GM12878 (cell line): ENCODE results near the gene THOC1. TPM values are rescaled to one million over a fixed set of nuclear protein-coding genes. Genes with fewer than 3 reads are reported as not detected.

Experiments used
- ATAC-seq: fragments of 200-7000 bp; cut with Tn5 transposase; 3 replicates; pipeline ENCODE4 v1.9.1; 2020; ENCODE audit warnings: mild to moderate bottlenecking, moderate library complexity
- BruUV-seq: library from RNA; stranded (reverse); fragments of 400-500 nt; replicated peaks from 2 replicates; lab custom pipeline; 2021; lab: Mats Ljungman, UMichigan
- CTCF ChIA-PET: fragments of 300-600 bp; sonication (Branson Sonifier 250); formaldehyde crosslinking; extraction: SDS; loops from one replicate; lab custom pipeline; 2021; ENCODE audit warnings: inconsistent platforms; lab: Yijun Ruan, JAX
- POLR2A ChIA-PET: fragments of 350-600 bp; formaldehyde crosslinking; extraction: SDS; loops from one replicate; lab custom pipeline; 2021; ENCODE audit warnings: inconsistent platforms; lab: Charles Lee
- RAD21 ChIA-PET: fragments of 300-600 bp; sonication (Branson Sonifier 250); formaldehyde crosslinking; loops from one replicate; lab custom pipeline; 2023; ENCODE audit warnings: antibody characterized with exemption; ENCODE audit not compliant: unreplicated experiment; lab: Charles Lee
- SMC1A ChIA-PET: fragments of 300-600 bp; sonication (Branson Sonifier 250); formaldehyde crosslinking; loops from one replicate; lab custom pipeline; 2023; ENCODE audit not compliant: unreplicated experiment, uncharacterized antibody; lab: Charles Lee
- DNase-seq: peaks from one replicate; pipeline ENCODE4 v3.0.0-alpha.2; 2011; ENCODE audit warnings: low read depth, low spot score
- FAIRE-seq: peaks from 3 replicates; lab custom pipeline; 2011; peaks lifted over from hg19 to GRCh38; lab: Jason Lieb, UNC
- H2AFZ ChIP-seq: 2 replicates; pipeline ENCODE4 v1.6.0; 2011; ENCODE audit warnings: low read depth, low read length, control low read depth; ENCODE audit not compliant: control insufficient read depth
- H3K27ac ChIP-seq: 2 replicates; pipeline ENCODE4 v1.5.1; 2011; ENCODE audit warnings: control low read depth; ENCODE audit not compliant: control insufficient read depth, insufficient read depth
- H3K27me3 ChIP-seq, 2 experiments: replicated peaks in 1 of 2; 2 replicates each; pipeline versions ENCODE4 v1.6.0 to v1.6.1; 2011; ENCODE audit warnings: low read length in 1 of 2; ENCODE audit not compliant: control insufficient read depth in 2 of 2, insufficient read depth in 2 of 2
- H3K36me3 ChIP-seq, 2 experiments: 2 replicates each; pipeline ENCODE4 v1.5.1; 2011; ENCODE audit warnings: low read length in 1 of 2; ENCODE audit not compliant: control insufficient read depth in 2 of 2, insufficient read depth in 2 of 2
- H3K4me1 ChIP-seq: 2 replicates; pipeline ENCODE4 v1.6.1; 2011; ENCODE audit warnings: mild to moderate bottlenecking, low read length, moderate library complexity, mixed read lengths; ENCODE audit not compliant: control insufficient read depth, insufficient read depth
- H3K4me2 ChIP-seq: 2 replicates; pipeline ENCODE4 v1.6.0; 2011; ENCODE audit warnings: control low read depth; ENCODE audit not compliant: control insufficient read depth, insufficient read depth
- H3K4me3 ChIP-seq: fragments of 200-600 bp; sonication (generic); 2 replicates; pipeline ENCODE4 v1.5.1; 2016
- H3K79me2 ChIP-seq: 2 replicates; pipeline ENCODE4 v1.6.0; 2011; ENCODE audit warnings: low read length; ENCODE audit not compliant: control insufficient read depth, insufficient read depth
- H3K9ac ChIP-seq: 2 replicates; pipeline ENCODE4 v1.8.0; 2011; ENCODE audit warnings: low read length, control low read depth, mixed read lengths; ENCODE audit not compliant: control insufficient read depth, insufficient read depth
- H3K9me3 ChIP-seq: replicated peaks from 3 replicates; pipeline ENCODE4 v1.5.1; 2011; ENCODE audit warnings: mild to moderate bottlenecking, low read length; ENCODE audit not compliant: control insufficient read depth, insufficient read depth
- H4K20me1 ChIP-seq: 2 replicates; pipeline ENCODE4 v1.6.0; 2011; ENCODE audit not compliant: control insufficient read depth, insufficient read depth
- BACH1 ChIP-seq: fragments of 450-650 bp; IDR thresholded peaks from 2 replicates; pipeline ENCODE4 v1.6.1; 2017; ENCODE audit warnings: mild to moderate bottlenecking, borderline replicate concordance
- BCLAF1 ChIP-seq: fragments of 450-650 bp; IDR thresholded peaks from 2 replicates; pipeline ENCODE4 v1.6.1; 2017; ENCODE audit warnings: antibody characterized with exemption, mild to moderate bottlenecking, moderate library complexity
- BMI1 ChIP-seq: fragments of 450-650 bp; IDR thresholded peaks from 2 replicates; pipeline ENCODE4 v1.6.1; 2016; ENCODE audit warnings: mild to moderate bottlenecking, moderate library complexity, borderline replicate concordance
- CBFB ChIP-seq: IDR thresholded peaks from 2 replicates; pipeline ENCODE4 v1.6.1; 2016; ENCODE audit warnings: antibody characterized with exemption, low read depth
- FOXM1 ChIP-seq: IDR thresholded peaks from 2 replicates; pipeline ENCODE4 v1.6.1; 2012; ENCODE audit warnings: low read depth, mild to moderate bottlenecking, inconsistent platforms, low read length, moderate library complexity
- GABPA ChIP-seq: IDR thresholded peaks from 2 replicates; pipeline ENCODE4 v1.6.1; 2014; ENCODE audit warnings: antibody characterized with exemption, low read depth, mild to moderate bottlenecking, inconsistent platforms
- HCFC1 ChIP-seq: fragments of 150-350 bp; IDR thresholded peaks from 2 replicates; pipeline ENCODE4 v1.6.1; 2014; ENCODE audit warnings: low read length
- KDM1A ChIP-seq: fragments of 200-600 bp; sonication (generic); IDR thresholded peaks from 2 replicates; pipeline ENCODE4 v1.6.1; 2016; ENCODE audit warnings: borderline replicate concordance
- MTA3 ChIP-seq: IDR thresholded peaks from 2 replicates; pipeline ENCODE4 v1.6.1; 2012; ENCODE audit warnings: low read length, inconsistent platforms, borderline replicate concordance
- MYC ChIP-seq: IDR thresholded peaks from 2 replicates; pipeline ENCODE4 v1.6.1; 2011; ENCODE audit warnings: mild to moderate bottlenecking, low read length, moderate library complexity, inconsistent platforms; ENCODE audit not compliant: insufficient read depth, insufficient replicate concordance, insufficient read length, severe bottlenecking
- NRF1 ChIP-seq: conservative IDR thresholded peaks from 2 replicates; pipeline ENCODE4 v1.6.1; 2011; ENCODE audit warnings: mild to moderate bottlenecking, low read depth, low read length, improper control_type of control experiment
- RCOR1 ChIP-seq: conservative IDR thresholded peaks from 2 replicates; pipeline ENCODE4 v1.6.1; 2012; ENCODE audit warnings: low read depth, low read length, improper control_type of control experiment
- RFX5 ChIP-seq: IDR thresholded peaks from 2 replicates; pipeline ENCODE4 v1.6.1; 2011; ENCODE audit warnings: low read depth, low read length, improper control_type of control experiment
- SMAD1 ChIP-seq: fragments of 450-650 bp; IDR thresholded peaks from 2 replicates; pipeline ENCODE4 v1.6.1; 2018; ENCODE audit warnings: mild to moderate bottlenecking, low read depth; ENCODE audit not compliant: partially characterized antibody
- SP1 ChIP-seq: IDR thresholded peaks from one replicate; pipeline ENCODE4 v1.6.1; 2011; ENCODE audit warnings: low read depth, low read length
- SRF ChIP-seq, 2 experiments: IDR thresholded peaks; 2 replicates each; pipeline ENCODE4 v1.6.1; 2011; ENCODE audit warnings: low read depth in 2 of 2, low read length in 2 of 2, mild to moderate bottlenecking in 1 of 2, moderate library complexity in 1 of 2
- TARDBP ChIP-seq: IDR thresholded peaks from 2 replicates; pipeline ENCODE4 v1.6.1; 2016; ENCODE audit warnings: borderline replicate concordance
- TCF12 ChIP-seq: IDR thresholded peaks from 2 replicates; pipeline ENCODE4 v1.6.1; 2011; ENCODE audit warnings: low read depth, mild to moderate bottlenecking, low read length
- ZNF274 ChIP-seq: IDR thresholded peaks from one replicate; pipeline ENCODE4 v1.8.0; 2011; ENCODE audit not compliant: insufficient read length, insufficient read depth
- WGBS: methylation state at CpG from one replicate; pipeline ENCODE4 v1.1.6; 2016; ENCODE audit warnings: low lambda C conversion rate; ENCODE audit not compliant: insufficient replicate concordance, insufficient coverage; ENCODE audit errors: missing lambda C conversion rate; 5-methylcytosine and 5-hydroxymethylcytosine counted together
- in situ Hi-C: fragments of 300-500 bp; cut with MboI; formaldehyde crosslinking; loops from 9 replicates; pipeline ENCODE4 v1.14.3; 2018; ENCODE audit warnings: mixed read lengths
- intact Hi-C: fragments of 100-400 bp; cut with micrococcal nuclease; formaldehyde crosslinking; loops from one replicate; pipeline ENCODE4 v1.14.2; 2022; ENCODE audit not compliant: unreplicated experiment
- polyA plus RNA-seq, 11 experiments: library from polyadenylated mRNA; depleted of rRNA in 4 of 11; unstranded in 6 of 11; stranded (reverse) in 5 of 11; fragments of >200 nt; fragmentation: Nextera tagmentation in 4 of 11; fragmentation: Illumina TruSeq in 1 of 11; extraction: Ambion mirVana in 4 of 11; extraction: Trizol in 1 of 11; gene quantifications; 1 replicate in 1 of 11; 2 replicates in 10 of 11; pipeline versions ENCODE4 v1.2.1 to v1.2.3, GENCODE V29; 2011 to 2016; ENCODE audit warnings: inconsistent platforms in 2 of 11, missing spikeins in 2 of 11, low read depth in 1 of 11
- total RNA-seq, 4 experiments: library from RNA; depleted of rRNA in 3 of 4; stranded (reverse); fragments of >200 nt in 3 of 4; fragmentation: Illumina TruSeq in 1 of 4; extraction: Trizol in 1 of 4; gene quantifications; 2 replicates each; pipeline versions ENCODE4 v1.2.1 to v1.2.3, GENCODE V29; 2013 to 2021

The THOC1 gene
- total and polyA plus RNA-seq, 10 of the 15 experiments (the other 5 are each of a cell fraction or from before 2014, with no cell fraction given): 32.8 to 99.8 (median 49.0) TPM

GRCh38 chr18:255171-255570 lies 12.7 kb downstream of the THOC1 start (continued):
- TF ChIP-seq RFX5 (no peak), SMAD1 (no peak), TARDBP (no peak), BCLAF1 (no peak), GABPA (no peak), BMI1 (no peak)

DNA sequence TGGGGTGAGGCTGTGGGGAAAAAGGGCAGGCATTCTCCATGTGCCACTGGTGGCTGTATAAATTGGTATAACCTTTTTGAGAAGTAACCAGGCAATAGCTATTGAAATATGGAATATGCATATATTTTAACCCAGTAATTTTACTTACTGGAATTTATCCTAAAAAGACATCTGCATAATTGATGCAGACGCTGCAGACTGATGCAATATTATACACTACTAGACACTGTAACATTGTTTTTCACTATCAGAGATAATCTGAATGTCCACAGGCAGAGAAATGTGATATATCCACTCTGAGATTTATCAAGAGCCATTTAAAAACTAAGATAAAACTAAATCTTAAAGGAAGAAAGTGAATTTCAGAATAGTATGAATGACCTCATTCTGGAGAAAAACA lies 14.7 kb downstream of the THOC1 start:
- Histone ChIP-seq H3K4me3 (no peak overlapping the region), H3K9me3 (no peaks in the 10 kb centered on the region), H2AFZ (no peak overlapping the region), H3K79me2 (no peaks in the 10 kb centered on the region), H4K20me1 (no peaks in the 10 kb centered on the region), H3K27ac (no peak overlapping the region), H3K36me3 (peaks cover 7 to 25% of the 10 kb centered on the region in 2 experiments), H3K4me1 (no peaks in the 10 kb centered on the region), H3K9ac (no peak overlapping the region), H3K4me2 (no peak overlapping the region), H3K27me3 (no peaks in the 10 kb centered on the region)
- ChIA-PET POLR2A (interaction anchor here (0.6 kb wide), 1 partner anchor 261 kb away, joined by 3 read pairs; no protein-coding TSS in a partner anchor), SMC1A (interaction anchor here (0.9 kb wide), 1 partner anchor 22 kb away, joined by 3 read pairs; no protein-coding TSS in a partner anchor), RAD21 (no interaction called here), CTCF (no interaction called here)
- in situ Hi-C loops: no loop called here
- ATAC-seq (no peak), FAIRE-seq (no peak), DNase-seq (no peak)
- WGBS: 95% methylated on average over 1 of the region's 1 CpG
- intact Hi-C loops: no loop called here
- BruUV-seq: no TSS peak
- TF ChIP-seq CBFB: no peak
- no peak for TF ChIP-seq BACH1
- TF ChIP-seq ZNF274: no peak
- no peak for TF ChIP-seq SRF (IDR thresholded peaks at IDR 0.05; ENCODE audit: low read depth in 2 of 2, low read length in 2 of 2)
- TF ChIP-seq HCFC1: no peak
- no peak for TF ChIP-seq SP1
- TF ChIP-seq FOXM1: no peak
- no peak for TF ChIP-seq TCF12
- no peak for TF ChIP-seq KDM1A
- no peak for TF ChIP-seq MTA3
- TF ChIP-seq NRF1: no peak
- no peak for TF ChIP-seq MYC
- no peak for TF ChIP-seq RCOR1
- TF ChIP-seq BCLAF1: no peak
